GM18508 (cell line): Measurements from ENCODE around the gene SLIT3.

Experiments
- ATAC-seq: cut with Tn5 transposase; IDR thresholded peaks from one replicate; pipeline ENCODE4 v1.9.1; 2021; ENCODE audit warnings: moderate number of reproducible peaks; ENCODE audit not compliant: insufficient read depth, unreplicated experiment

Gene SLIT3

DNA sequence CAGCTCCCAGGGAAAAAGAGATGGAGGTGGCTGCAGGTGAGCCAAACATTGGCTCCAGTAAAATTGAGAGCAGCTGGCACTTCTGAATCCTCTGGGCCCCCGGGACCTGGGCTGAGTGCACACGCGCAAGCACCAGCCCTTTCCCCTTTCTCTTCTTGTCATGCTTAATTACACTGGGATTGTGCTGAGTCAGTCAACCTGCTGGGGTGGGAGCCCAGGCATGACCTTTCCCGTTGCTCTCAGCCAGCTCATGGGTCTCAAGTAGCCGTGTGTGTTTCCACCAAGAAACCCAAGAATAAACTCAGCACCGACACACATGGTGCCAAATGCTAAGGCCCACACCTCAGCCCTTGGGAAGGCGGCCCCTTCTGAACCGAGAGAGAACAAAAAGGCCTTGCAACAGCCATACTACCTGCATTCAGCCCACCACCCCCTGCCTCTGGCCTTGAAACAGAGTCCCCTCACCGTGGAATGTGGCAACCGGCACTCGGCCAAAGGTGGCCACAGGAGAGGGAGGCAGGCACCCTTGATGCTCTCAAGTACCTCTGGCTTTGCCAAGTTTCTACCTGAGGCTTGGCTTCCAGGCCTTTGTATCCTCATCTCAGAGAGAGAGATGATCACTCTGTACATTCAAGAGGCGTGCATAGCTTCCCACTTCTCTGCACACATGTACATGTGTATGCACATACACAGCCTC, 28.1 kb downstream of the SLIT3 start:
- no peak for ATAC-seq

DNA sequence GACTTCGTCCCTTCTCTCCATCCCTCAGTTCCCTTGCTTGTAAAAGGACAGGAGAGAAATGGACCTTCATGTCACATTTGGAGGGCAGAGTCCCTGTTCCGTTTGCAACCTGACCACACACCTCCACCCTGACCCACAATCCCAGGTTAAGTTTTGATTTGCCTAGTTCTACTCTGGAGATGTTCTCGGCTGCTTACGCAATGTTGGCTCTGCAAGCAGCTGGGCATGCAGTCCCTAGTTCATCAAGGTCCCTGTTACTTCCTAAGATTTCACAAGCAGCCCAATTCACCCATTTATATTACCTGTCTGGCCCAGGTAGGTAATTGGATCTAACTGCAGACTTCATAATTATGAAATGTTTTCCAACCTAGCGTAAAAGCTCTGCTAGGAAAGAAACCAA, 28.8 kb downstream of the SLIT3 start:
- ATAC-seq, result no peak

- ATAC-seq, result no peak
Measured at GRCh38 chr5:169270827-169271226, 30.1 kb downstream of the SLIT3 start.

DNA sequence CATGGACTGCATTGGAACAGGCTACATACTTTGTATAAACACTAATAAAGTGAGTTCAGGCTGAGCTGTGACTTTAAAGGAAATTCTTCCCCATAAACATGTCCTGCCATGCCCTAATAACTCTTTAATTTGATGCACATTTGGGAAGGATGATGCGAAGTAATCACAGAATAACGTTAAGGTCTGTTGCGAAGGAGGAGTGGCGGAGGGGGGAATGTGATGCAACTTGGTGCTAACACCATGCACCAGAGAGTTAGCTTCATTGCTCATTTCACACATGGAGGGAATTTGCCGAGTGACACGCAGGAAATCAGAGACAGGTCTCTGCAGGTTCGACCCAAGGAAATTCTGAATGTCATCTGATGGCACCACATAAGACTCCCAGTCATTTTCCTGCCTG, 32.9 kb downstream of the SLIT3 start:
- ATAC-seq, result no peak

DNA sequence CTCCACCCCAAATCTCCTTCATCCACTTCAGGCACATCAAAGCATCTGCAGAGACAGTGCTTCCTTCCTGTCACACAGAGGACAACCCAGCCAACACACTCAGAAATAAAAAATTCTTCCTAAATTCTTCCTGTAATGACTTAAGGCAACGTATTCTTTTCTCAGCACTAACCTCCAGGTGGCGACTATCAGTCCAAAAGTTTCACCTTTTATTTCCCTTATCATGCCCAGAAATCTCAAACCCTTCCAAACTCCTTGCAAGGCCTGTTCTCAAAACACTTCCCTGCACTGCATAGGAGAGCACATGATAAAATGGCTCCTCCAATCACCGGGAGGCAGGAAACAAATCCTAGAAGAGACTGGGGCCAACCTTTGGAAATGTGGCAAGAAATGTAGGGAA, 35.1 kb downstream of the SLIT3 start:
- no peak for ATAC-seq

GRCh38 chr5:169263591-169263990, 37.3 kb downstream of the SLIT3 start:
- ATAC-seq, result no peak

DNA sequence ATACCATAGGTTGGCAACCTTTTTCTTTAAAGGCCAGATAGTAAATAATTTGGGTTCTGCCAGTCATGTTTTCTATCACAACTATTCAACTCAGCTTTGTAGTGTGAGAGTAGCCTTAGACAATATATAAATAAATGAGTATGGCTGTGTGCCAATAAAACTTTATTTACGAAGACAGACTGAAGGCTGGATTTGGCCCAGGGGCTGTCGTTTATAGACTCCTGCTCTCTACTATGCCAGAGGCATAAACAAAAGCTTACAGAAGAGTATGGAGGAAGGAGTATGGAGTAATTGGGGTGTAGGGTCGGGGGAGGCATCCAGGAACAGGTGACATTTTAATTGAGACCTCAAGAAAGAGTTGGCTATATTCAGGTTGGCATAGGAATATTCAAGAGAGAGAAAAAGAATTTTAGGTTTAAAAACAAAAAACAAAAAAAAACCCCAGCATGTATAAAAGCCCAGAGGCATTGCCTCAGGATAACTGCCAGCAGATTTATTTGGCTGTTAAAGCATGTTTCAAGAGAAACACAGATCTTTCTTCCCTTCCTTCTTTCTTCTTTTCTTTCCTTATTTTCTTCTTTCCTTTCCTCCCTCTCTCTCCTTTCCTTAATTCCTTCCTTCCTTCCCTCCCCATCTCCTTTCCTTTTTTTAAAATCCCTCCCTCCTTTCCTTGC, 39.9 kb downstream of the SLIT3 start:
- ATAC-seq, result no peak

- ATAC-seq, result no peak
Measured at GRCh38 chr5:169258372-169259000, 42.5 kb downstream of the SLIT3 start.

DNA sequence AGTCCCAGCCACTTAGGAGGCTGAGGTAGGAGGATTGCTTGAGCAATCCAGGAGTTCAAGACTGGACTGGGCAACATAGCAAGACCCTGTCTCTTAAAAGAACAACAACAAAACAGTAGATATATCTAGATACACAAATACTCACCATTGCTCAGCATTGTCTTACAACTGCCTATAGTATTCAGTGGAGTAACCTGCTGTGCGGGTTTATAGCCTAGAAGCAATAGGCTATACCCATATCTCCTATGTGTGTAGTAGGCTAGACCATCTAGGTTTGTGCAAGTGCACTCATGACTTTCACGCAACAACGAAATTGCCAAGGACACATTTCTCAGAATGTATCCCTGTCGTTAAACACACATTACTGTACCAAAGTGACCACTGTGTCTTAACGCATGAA, 44.7 kb downstream of the SLIT3 start:
- ATAC-seq, result no peak

GRCh38 chr5:169253071-169253470, 47.9 kb downstream of the SLIT3 start:
- no peak for ATAC-seq

- ATAC-seq, result no peak
Measured at GRCh38 chr5:169251333-169252084, 49.4 kb downstream of the SLIT3 start.

DNA sequence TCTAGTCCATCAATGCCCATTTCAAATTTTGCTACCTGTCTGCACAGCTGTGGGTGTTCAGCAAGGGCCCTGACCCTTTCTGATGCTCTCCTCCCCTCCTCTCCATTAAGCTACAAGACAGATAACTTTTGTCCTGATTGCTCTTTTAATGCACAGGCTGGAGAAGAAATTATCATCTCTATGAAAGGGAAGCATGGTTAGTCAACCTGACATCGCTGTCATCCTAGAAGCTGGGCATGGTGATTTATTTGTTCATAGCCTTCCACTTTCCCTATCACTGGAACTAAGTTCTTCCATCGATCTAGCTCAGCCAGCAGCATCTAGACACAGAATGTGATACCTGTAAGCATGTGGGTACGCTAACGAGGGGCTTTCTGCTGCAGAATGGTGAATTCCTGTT, 50.1 kb downstream of the SLIT3 start:
- no peak for ATAC-seq

- ATAC-seq, result no peak
Measured at GRCh38 chr5:169248996-169249395, 51.9 kb downstream of the SLIT3 start.

DNA sequence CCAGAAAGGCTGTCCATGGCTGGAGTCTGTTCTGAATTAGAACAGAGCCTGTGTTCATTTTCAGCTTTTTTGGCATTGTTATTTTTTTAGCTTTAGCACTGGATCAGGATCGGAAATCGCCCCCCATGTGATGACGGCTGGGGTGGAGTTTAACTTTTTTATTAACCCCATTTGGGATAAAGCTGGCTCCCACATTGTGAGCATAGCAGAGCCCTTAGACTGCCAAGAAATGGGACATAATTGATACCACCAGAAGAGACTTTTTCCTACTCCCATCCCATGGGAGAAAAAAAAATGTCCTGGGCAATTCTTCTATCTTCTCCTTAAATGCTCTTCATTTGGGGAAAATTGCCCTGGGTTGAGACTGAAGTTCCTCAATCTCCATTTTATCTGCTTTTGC, 52.4 kb downstream of the SLIT3 start:
- ATAC-seq, result no peak

DNA sequence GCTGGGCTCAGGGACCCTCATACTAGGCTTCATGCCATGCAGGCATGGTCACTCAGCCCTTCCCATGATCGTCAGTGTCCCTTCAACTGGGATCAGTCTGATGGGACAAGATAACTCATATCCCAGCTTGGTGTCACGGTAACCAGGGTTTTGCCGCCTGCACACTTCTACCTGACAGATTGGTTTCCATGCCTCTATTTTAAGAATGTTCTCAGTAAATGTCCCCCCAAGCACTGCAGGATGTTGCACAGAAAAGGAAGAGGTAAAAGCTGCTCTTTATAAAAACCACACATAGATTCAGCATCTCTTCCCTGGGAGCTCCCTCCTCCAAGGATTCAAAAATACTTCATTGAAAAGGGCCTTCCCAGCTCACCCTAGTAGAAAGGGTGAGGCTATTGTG, 56.1 kb downstream of the SLIT3 start:
- ATAC-seq, result no peak

GRCh38 chr5:169243651-169244422, 57.1 kb downstream of the SLIT3 start:
- no peak for ATAC-seq

DNA sequence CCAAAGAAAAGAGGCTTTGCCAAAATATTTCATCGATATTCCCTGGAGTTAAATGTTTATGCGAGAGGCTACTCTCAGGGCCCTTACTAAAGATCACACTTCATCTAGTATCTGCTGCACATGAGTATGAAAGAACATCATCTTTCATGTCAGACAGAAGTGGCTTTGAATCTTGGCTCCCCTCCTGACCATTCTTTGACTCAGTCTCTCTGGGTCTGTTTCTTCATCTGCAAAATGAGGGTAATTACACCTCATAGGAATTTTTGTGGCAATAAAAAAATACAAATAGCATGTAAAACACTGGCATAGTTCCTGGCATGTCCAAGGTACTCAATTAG, 58.1 kb downstream of the SLIT3 start:
- no peak for ATAC-seq

GRCh38 chr5:169242175-169242848, 58.6 kb downstream of the SLIT3 start:
- no peak for ATAC-seq

GRCh38 chr5:169229342-169229892, 71.5 kb downstream of the SLIT3 start:
- ATAC-seq, result no peak

DNA sequence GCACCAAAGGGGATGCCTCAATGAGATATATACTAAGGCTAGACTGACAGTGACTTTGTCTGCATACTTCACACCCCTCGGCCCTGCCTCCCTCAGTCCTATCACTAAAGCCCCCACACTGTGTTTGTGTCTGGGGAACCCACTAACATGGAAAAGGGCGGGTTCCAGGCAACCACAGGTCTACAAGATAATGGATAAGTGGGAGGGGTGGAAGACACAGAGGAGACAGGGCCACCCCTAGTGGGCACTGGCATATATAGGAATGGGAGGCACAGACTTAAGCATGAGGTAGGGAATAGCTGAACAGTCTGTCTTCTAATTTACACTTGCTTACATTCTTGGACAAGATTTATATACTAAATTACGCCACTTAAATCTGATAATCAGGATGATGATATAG, 74.0 kb downstream of the SLIT3 start:
- no peak for ATAC-seq
